Measurements from ENCODE around the gene ZBED3.
"Not testable (repeated sequence)": the region's sequence is repeated elsewhere in the genome, so short reads cannot be mapped to it uniquely, and the experiment has no call there.

Gene ZBED3

DNA sequence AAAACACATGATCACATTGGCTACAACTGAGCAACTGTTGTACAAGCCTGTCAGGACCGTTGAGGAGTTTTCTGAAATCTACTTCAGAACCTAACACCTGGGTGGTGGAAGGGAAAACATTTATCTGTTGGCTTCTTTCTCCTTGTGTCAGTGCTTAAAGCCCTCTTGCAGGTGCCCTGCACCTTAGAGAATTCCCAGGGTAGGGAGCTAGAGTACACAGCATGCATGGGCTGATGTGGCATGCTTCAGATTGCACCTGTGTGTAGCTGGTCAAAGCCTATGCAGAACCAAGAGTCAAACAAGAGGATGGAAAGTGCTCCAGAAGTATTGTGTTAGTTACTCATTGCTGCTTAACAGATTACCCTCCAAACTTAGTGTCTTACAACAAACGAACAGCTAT, 33.6 kb upstream of the ZBED3 start:
- DNase-seq (ENCODE audit: extremely low read depth, low read depth): no peak
- TF ChIP-seq, protein P1, sequence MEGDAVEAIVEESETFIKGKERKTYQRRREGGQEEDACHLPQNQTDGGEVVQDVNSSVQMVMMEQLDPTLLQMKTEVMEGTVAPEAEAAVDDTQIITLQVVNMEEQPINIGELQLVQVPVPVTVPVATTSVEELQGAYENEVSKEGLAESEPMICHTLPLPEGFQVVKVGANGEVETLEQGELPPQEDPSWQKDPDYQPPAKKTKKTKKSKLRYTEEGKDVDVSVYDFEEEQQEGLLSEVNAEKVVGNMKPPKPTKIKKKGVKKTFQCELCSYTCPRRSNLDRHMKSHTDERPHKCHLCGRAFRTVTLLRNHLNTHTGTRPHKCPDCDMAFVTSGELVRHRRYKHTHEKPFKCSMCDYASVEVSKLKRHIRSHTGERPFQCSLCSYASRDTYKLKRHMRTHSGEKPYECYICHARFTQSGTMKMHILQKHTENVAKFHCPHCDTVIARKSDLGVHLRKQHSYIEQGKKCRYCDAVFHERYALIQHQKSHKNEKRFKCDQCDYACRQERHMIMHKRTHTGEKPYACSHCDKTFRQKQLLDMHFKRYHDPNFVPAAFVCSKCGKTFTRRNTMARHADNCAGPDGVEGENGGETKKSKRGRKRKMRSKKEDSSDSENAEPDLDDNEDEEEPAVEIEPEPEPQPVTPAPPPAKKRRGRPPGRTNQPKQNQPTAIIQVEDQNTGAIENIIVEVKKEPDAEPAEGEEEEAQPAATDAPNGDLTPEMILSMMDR (IDR thresholded peaks at IDR 0.05; ENCODE audit: low read depth, low read length): no peak

DNA sequence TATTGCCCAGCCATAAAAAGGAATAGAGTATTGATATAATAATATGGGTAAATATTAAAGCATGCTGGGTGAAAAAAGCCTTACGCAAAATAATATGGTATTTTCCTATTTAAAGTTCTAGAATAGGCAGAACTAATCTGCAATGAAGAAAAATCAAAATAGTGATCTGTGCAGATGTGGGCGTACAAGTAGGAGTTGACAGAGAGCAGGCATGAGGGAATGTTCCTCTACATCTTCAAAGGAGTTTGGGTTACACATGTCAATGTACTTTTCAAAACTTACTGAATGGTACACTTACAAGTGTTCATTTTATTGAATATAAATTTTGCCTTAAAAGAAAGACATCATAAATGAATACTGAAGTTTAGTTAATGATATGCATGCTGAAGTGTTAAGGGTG, 33.0 kb upstream of the ZBED3 start:
- TF ChIP-seq, protein P1 (IDR thresholded peaks at IDR 0.05; ENCODE audit: low read depth, low read length): no peak
- no peak for DNase-seq (ENCODE audit: extremely low read depth, low read depth)

DNA sequence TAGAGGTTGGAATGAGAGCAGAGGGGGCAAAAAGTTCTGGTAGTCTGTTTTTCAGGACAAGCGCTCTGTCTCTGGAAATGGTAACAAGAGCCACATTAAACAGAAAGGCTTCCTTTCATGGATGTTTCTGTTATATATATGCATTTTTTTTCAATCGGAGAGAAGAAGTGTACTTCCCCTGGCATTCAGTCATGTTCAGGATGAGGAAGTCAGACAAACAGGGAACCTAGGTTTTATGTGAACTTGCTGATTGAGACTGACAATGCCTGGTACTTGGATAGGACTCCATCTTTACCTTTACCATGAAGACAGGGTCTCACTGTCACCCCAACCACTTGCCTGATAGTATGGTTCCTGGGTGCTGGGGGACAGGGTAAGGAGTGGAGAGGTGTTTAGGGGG, 30.1 kb upstream of the ZBED3 start:
- DNase-seq (ENCODE audit: extremely low read depth, low read depth): no peak
- TF ChIP-seq, protein P1 (IDR thresholded peaks at IDR 0.05; ENCODE audit: low read depth, low read length): no peak

DNA sequence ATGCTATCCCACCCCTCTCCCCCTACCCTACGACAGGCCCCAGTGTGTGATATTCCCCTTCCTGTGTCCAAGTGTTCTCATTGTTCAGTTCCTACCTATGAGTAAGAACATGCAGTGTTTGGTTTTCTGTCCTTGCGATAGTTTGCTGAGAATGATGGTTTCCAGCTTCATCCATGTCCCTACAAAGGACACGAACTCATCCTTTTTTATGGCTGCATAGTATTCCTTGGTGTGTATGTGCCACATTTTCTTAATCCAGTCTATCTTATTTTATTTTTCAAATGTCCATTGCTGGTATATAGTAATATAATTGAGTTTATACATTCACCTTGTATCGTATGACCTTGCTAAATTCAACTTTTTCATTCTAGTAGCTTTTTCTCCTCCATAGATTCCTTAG, 19.9 kb upstream of the ZBED3 start:
- DNase-seq (ENCODE audit: extremely low read depth, low read depth): not testable (repeated sequence)

DNA sequence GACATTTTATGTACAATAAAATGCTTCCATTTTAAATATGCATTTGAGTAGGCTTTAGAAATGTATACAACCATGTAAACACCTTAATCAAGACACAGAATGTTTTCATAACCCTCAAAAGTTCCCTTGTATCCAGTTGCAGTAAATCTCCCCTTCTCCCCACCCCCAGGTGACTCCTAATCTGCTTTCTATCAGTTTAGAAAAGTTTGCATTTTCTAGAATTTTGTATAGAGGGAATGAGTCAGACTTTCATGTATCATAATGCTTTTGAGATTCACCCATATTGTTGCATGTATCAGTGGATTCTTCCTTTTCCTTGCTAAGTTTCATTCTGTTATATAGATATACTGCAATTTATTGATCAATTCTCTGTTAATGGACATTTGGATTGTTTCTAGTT, 17.7 kb upstream of the ZBED3 start:
- TF ChIP-seq, protein P1 (IDR thresholded peaks at IDR 0.05; ENCODE audit: low read depth, low read length): no peak

DNA sequence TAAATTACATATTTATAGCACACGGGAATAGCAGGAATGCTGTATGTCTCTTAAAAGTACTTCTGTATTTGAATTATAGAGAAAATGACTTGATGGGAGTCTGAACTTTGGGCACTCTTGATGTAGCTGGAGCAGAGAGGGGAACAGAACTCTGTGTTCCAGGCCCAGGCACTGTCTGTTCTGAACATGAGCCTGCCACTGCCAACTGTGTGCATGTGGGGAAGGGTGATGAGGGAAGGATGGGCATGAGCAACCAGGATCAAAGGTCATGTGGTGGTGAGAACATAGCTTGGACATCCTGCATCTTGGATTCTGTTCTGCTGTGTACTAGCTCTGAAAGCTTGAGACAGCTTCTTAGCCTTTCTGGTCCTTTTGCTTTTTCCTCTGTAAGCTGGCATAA, 16.4 kb upstream of the ZBED3 start:
- DNase-seq (ENCODE audit: extremely low read depth, low read depth): no peak
- TF ChIP-seq, protein P1 (IDR thresholded peaks at IDR 0.05; ENCODE audit: low read depth, low read length): no peak

More for the DNA sequence above, 17.7 kb upstream of the ZBED3 start:
- no peak for DNase-seq (ENCODE audit: extremely low read depth, low read depth)

DNA sequence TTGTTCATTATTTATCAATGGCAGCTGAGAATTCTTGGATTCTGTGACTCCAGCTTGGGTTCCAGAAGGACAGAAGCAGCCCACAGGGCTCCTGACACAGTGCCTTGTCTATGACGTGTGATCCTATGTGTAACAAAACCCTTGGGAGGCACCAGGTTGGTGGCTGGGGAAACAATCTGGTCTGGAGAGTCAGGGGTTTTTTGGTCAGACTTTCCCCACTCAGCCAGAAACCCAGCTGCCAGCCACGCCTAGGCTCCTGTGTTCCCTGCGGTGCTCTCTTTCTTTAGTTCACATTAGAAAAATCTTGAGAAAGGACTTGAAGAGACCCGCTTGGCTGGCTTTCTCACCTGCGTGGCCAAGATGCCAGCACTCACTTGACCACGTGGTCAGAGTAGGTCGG, 15.5 kb upstream of the ZBED3 start:
- TF ChIP-seq, protein P1 (IDR thresholded peaks at IDR 0.05; ENCODE audit: low read depth, low read length): no peak
- no peak for DNase-seq (ENCODE audit: extremely low read depth, low read depth)

DNA sequence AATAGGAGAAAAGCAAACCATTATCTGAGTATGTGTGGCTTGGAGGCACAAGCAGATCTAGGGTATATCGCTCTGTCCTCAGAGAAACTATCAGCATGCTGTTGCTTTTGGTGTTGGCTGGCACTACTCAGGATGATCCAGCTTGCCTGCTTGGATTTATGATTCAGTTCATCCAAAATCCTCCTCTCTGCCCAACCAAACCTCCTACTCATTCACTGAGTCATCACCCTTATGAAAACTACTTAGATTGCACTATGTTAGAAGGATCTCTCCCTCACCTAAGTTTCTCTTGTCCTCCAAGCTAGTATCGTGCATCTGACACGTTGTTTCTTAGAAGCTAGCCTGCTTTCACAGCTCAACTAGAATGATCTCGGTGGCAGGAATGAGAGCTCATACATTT, 14.2 kb upstream of the ZBED3 start:
- TF ChIP-seq, protein P1 (IDR thresholded peaks at IDR 0.05; ENCODE audit: low read depth, low read length): no peak
- no peak for DNase-seq (ENCODE audit: extremely low read depth, low read depth)

Data from AG09319 (cell line).